ENCODE results near the gene BARHL1. TPM values are rescaled to one million over a fixed set of nuclear protein-coding genes. Genes with fewer than 3 reads are reported as not detected.

The BARHL1 gene
- total and polyA plus RNA-seq, 2 donors (not counting 3 experiments of a cell fraction or from before 2014, with no cell fraction given) = not detected

DNA sequence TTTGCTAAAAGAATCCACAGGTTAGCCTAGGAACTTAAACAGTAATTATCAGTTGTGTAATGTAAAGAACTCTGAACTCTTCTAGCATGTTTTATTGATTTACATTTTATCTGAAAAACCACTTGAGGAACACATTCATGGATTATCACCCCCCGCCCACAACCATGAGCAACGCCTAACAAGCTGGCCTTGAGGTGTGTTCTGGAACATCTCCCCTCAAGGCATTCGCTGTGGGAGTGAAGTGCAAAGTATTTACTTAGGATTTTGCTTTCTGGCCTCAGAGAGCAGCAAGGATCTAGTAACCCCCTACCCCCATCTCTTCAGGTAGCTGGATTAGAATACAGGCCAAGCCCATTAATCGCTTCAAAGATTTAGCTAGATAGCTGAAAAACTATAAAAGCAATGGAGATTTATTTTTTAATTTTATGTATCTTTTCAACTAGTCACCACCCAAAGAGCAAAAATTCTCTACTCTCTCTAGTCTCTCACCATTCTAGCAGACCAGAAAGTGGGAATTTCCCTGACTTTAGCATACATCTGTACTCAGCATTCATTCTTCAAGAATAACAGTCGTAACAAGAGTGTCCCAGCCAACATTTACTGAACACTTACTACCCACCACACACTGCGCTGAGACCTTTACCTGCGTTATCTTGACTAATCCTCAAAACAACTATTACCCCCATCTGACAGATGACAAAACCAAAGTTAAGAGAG lies 50.2 kb downstream of the BARHL1 start:
- Histone ChIP-seq H3K9me3 (replicated peaks; ENCODE audit: control insufficient read depth, insufficient read depth, low read length) (no peaks in the 10 kb centered on the region), H3K4me2 (ENCODE audit: insufficient read depth, low read length) (no peak overlapping the region), H3K36me3 (ENCODE audit: control insufficient read depth in 2 of 2, extremely low read depth in 1 of 2, insufficient read depth in 2 of 2, low read length in 2 of 2) (peaks cover 14 to 15% of the 10 kb centered on the region in 2 experiments), H3K4me3 (replicated peaks in 1 of 3; ENCODE audit: insufficient read depth in 1 of 3, low read depth in 1 of 3, low read length in 3 of 3) (no peak overlapping the region), H2AFZ (ENCODE audit: low read depth, low read length) (no peak overlapping the region), H3K27me3 (ENCODE audit: control insufficient read depth in 2 of 2, insufficient read depth in 2 of 2, low read length in 2 of 2) (no peaks in the 10 kb centered on the region), H3K27ac (ENCODE audit: insufficient read depth, low read depth, low read length) (no peak overlapping the region), H3K4me1 (ENCODE audit: control insufficient read depth, extremely low read depth, insufficient read depth, low read length) (no peaks in the 10 kb centered on the region), H3K9ac (replicated peaks; ENCODE audit: extremely low read depth, insufficient read depth, low read length) (no peak overlapping the region), H3K79me2 (ENCODE audit: control insufficient read depth, insufficient read depth, low read length) (no peaks in the 10 kb centered on the region), H4K20me1 (replicated peaks; ENCODE audit: control insufficient read depth, extremely low read depth, insufficient read depth, low read length) (peaks cover 3% of the 10 kb centered on the region), H3K9me1 (replicated peaks; ENCODE audit: control insufficient read depth, extremely low read depth, insufficient read depth, low read length) (no peaks in the 10 kb centered on the region)
- intact Hi-C loops (cut with micrococcal nuclease) = no loop called here
- CTCF ChIA-PET = no interaction called here
- FAIRE-seq = no peak
- no TSS peak for BruUV-seq (replicated peaks)
- no peak for DNase-seq (ENCODE audit: low read depth, low spot score)
- POLR2A ChIA-PET = no interaction called here
- TF ChIP-seq MYC (IDR thresholded peaks at IDR 0.05; ENCODE audit: low read depth, low read length) = no peak
- no peak for TF ChIP-seq FOS (IDR thresholded peaks at IDR 0.05; ENCODE audit: borderline replicate concordance, insufficient read depth, low read length)
- TF ChIP-seq, protein P1, sequence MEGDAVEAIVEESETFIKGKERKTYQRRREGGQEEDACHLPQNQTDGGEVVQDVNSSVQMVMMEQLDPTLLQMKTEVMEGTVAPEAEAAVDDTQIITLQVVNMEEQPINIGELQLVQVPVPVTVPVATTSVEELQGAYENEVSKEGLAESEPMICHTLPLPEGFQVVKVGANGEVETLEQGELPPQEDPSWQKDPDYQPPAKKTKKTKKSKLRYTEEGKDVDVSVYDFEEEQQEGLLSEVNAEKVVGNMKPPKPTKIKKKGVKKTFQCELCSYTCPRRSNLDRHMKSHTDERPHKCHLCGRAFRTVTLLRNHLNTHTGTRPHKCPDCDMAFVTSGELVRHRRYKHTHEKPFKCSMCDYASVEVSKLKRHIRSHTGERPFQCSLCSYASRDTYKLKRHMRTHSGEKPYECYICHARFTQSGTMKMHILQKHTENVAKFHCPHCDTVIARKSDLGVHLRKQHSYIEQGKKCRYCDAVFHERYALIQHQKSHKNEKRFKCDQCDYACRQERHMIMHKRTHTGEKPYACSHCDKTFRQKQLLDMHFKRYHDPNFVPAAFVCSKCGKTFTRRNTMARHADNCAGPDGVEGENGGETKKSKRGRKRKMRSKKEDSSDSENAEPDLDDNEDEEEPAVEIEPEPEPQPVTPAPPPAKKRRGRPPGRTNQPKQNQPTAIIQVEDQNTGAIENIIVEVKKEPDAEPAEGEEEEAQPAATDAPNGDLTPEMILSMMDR (IDR thresholded peaks at IDR 0.05; ENCODE audit: extremely low read depth in 1 of 2, insufficient read depth in 1 of 2, low read depth in 1 of 2, low read length in 2 of 2) = no peak
- no peak for TF ChIP-seq GATA2 (IDR thresholded peaks at IDR 0.05; ENCODE audit: insufficient read depth, insufficient read length, low read depth, low read length)
- no peak for TF ChIP-seq POLR2AphosphoS5 (IDR thresholded peaks at IDR 0.05; ENCODE audit: insufficient read depth, low read depth, low read length)
- TF ChIP-seq POLR2A (IDR thresholded peaks at IDR 0.05; ENCODE audit: low read depth, low read length) = no peak
- no peak for TF ChIP-seq JUN (IDR thresholded peaks at IDR 0.05; ENCODE audit: borderline replicate concordance, insufficient read depth, insufficient read length, low read depth)
- TF ChIP-seq, protein P2, sequence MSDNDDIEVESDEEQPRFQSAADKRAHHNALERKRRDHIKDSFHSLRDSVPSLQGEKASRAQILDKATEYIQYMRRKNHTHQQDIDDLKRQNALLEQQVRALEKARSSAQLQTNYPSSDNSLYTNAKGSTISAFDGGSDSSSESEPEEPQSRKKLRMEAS (IDR thresholded peaks at IDR 0.05; ENCODE audit: insufficient read depth, insufficient read length) = no peak
- TF ChIP-seq EZH2 (IDR thresholded peaks at IDR 0.05; ENCODE audit: borderline replicate concordance, low read depth, low read length, severe bottlenecking) = no peak
- dilution Hi-C loops (cut with MboI; ENCODE audit: extremely low pct_ligation_motif_present, low sequenced_read_pairs) = no loop called here

All from endothelial cell of umbilical vein (primary cell).